ENCODE measurements around the gene PSENEN. TPM values are rescaled to one million over a fixed set of nuclear protein-coding genes. Genes with fewer than 3 reads are reported as not detected.

The PSENEN gene
- total RNA-seq, 1 experiment from 2014 or later = 106 TPM

- Histone ChIP-seq H3K9me2 (ENCODE audit: insufficient read depth) (no peaks in the 10 kb centered on the region), H3K9me3 (ENCODE audit: insufficient read depth, low read depth) (no peaks in the 10 kb centered on the region), H3K4me2 (peak within 1 kb of the TSS; percentile 95), H3K4me3 (peak within 1 kb of the TSS; percentile 67), H4K20me1 (ENCODE audit: insufficient read depth) (peaks cover 4% of the 10 kb centered on the region; the same call in 1 of the 2 replicates), H3K4me1 (replicated peaks; ENCODE audit: insufficient read depth) (peaks cover 13% of the 10 kb centered on the region), H2AFZ (peak within 1 kb of the TSS; percentile 75), H3F3A (ENCODE audit: insufficient read depth, low read depth) (peaks cover 19% of the 10 kb centered on the region), H3K27me3 (ENCODE audit: insufficient read depth, low read depth) (no peaks in the 10 kb centered on the region), H3K36me3 (ENCODE audit: low read depth) (no peaks in the 10 kb centered on the region; the same call in 1 of the 2 replicates), H3K79me2 (ENCODE audit: low read depth) (peaks cover 19% of the 10 kb centered on the region), H3K27ac (peak within 1 kb of the TSS; percentile 67)
- intact Hi-C loops (cut with micrococcal nuclease; ENCODE audit: unreplicated experiment) = no loop called here
- no TSS peak for BruUV-seq (replicated peaks)
- DNase-seq = no peak
- TF ChIP-seq EZH2 (IDR thresholded peaks at IDR 0.05; ENCODE audit: low read depth) = no peak
- TF ChIP-seq CTCF (conservative IDR thresholded peaks at IDR 0.05) = no peak
- POLR2A ChIA-PET (ENCODE audit: unreplicated experiment) = interaction anchor here (0.6 kb wide), 1 partner anchor 8 kb away, joined by 6 read pairs; the partner anchor contains the start of gene LIN37
- CTCF ChIA-PET = no interaction called here
These were observed 11.2 kb downstream of the PSENEN start, which contains the start of gene HSPB6 for GRCh38 chr19:35756377-35757230. Gene HSPB6 (minus strand): TSS chr19:35757029. CDS start chr19:35757008, 21 bp downstream.

GRCh38 chr19:35757231-35757748 is 11.8 kb downstream of the PSENEN start:
- Histone ChIP-seq H3K9me3 (ENCODE audit: insufficient read depth, low read depth) (no peaks in the 10 kb centered on the region), H3K4me3 (peak overlapping the region; percentile 67), H3K27ac (peak overlapping the region; percentile 67), H3K27me3 (ENCODE audit: insufficient read depth, low read depth) (no peaks in the 10 kb centered on the region), H4K20me1 (ENCODE audit: insufficient read depth) (peaks cover 4% of the 10 kb centered on the region; the same call in 1 of the 2 replicates), H3K4me2 (peak overlapping the region; percentile 95), H3K9me2 (ENCODE audit: insufficient read depth) (no peaks in the 10 kb centered on the region), H2AFZ (peak overlapping the region; percentile 75), H3K4me1 (replicated peaks; ENCODE audit: insufficient read depth) (peaks cover 13% of the 10 kb centered on the region), H3K79me2 (ENCODE audit: low read depth) (peaks cover 19% of the 10 kb centered on the region), H3K36me3 (ENCODE audit: low read depth) (no peaks in the 10 kb centered on the region; the same call in 1 of the 2 replicates), H3F3A (ENCODE audit: insufficient read depth, low read depth) (peaks cover 19% of the 10 kb centered on the region)
- ChIA-PET POLR2A (ENCODE audit: unreplicated experiment) (interaction anchor here (0.6 to 0.7 kb wide), 3 partner anchors 9 to 170 kb away, joined by 6 to 25 read pairs (median 7); partner anchors contain the start of gene LIN37), CTCF (interaction anchor here (0.6 kb wide), 1 partner anchor 65 kb away, joined by 4 read pairs; no protein-coding TSS in a partner anchor)
- DNase-seq = no peak
- TF ChIP-seq EZH2 (IDR thresholded peaks at IDR 0.05; ENCODE audit: low read depth) (no peak), CTCF (conservative IDR thresholded peaks at IDR 0.05) (no peak)
- BruUV-seq (replicated peaks) = TSS peak; percentile 90
- intact Hi-C loops (cut with micrococcal nuclease; ENCODE audit: unreplicated experiment) = no loop called here

All from PC-9 (cell line).